ENCODE results near the gene LILRB3.
A peak's percentile ranks its signal among the peaks of the same experiment; 100 is the strongest.
"Not testable (repeated sequence)": the region's sequence is repeated elsewhere in the genome, so short reads cannot be mapped to it uniquely, and the experiment has no call there.

Gene LILRB3

DNA sequence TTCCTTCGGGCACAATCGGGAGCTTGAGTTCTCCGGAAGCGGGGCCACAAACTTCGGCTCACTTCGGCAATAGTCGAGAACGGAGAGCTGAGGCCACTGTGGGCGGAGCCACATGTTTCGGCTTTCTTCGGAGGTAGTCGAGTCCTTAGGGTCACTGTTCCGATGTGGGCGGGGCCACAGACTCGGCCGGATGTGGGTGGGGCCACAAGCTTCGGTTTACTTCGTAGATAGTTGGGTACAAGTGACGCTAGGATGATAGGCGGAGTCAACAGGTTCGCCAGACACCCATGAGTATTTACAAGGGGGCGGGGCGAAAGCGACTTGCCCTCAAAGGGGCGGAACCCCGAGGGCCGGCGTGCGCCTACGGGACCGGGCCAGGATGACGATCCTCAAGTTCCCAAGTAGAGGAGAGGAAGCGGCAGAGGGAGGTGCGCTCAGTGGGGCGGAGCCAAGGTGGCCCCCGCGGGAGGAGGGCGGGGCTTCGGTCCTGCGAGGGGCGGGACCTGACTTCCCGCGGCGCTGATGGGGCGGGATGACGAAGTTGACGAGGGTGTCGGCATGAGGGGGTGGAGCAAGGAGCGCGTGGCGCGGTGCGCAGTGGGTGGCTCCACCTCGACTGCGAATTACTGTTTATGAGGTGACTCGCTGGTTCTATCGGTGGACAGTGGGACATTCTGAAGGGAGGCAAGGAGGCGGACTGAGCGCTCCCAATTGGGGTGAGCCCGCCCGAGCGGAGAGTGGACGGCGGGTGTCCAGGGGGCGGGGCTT lies 32.9 kb downstream of the LILRB3 start:
- H3K4me1 ChIP-seq: peaks cover 36% of the 10 kb centered on the region

GRCh38 chr19:54189145-54189734 lies 33.6 kb downstream of the LILRB3 start, which contains the start of gene MBOAT7:
Gene MBOAT7 (minus strand): TSS chr19:54189580. CDS start chr19:54188508, 1,072 bp downstream.
- H3K36me3 ChIP-seq: peaks cover 46% of the 10 kb centered on the region
- H3K4me3 ChIP-seq: peak within 1 kb of the TSS; percentile 81
- peaks cover 36% of the 10 kb centered on the region for H3K4me1 ChIP-seq
- H3K4me2 ChIP-seq: peak within 1 kb of the TSS; percentile 99
- TF ChIP-seq Cebpa-rat (IDR thresholded peaks at IDR 0.05): no peak
- no peaks in the 10 kb centered on the region for H3K27me3 ChIP-seq
- H3K27ac ChIP-seq: peak within 1 kb of the TSS; percentile 95
- H4K20me1 ChIP-seq: peaks cover 27% of the 10 kb centered on the region
- peak within 1 kb of the TSS; percentile 89 for H3K9ac ChIP-seq
- H3K9me3 ChIP-seq: no peaks in the 10 kb centered on the region

More for the DNA sequence above, 32.9 kb downstream of the LILRB3 start:
- peak overlapping the region; percentile 81 for H3K4me3 ChIP-seq
- peak overlapping the region; percentile 64; the same call in 1 of the 2 replicates for H3K4me2 ChIP-seq
- peak overlapping the region; percentile 95 for H3K27ac ChIP-seq
- H3K9ac ChIP-seq: peak overlapping the region; percentile 89
- H3K36me3 ChIP-seq: peaks cover 50% of the 10 kb centered on the region
- peaks cover 27% of the 10 kb centered on the region for H4K20me1 ChIP-seq
- no peak for TF ChIP-seq Cebpa-rat (IDR thresholded peaks at IDR 0.05)
- H3K9me3 ChIP-seq: no peaks in the 10 kb centered on the region
- no peaks in the 10 kb centered on the region for H3K27me3 ChIP-seq

DNA sequence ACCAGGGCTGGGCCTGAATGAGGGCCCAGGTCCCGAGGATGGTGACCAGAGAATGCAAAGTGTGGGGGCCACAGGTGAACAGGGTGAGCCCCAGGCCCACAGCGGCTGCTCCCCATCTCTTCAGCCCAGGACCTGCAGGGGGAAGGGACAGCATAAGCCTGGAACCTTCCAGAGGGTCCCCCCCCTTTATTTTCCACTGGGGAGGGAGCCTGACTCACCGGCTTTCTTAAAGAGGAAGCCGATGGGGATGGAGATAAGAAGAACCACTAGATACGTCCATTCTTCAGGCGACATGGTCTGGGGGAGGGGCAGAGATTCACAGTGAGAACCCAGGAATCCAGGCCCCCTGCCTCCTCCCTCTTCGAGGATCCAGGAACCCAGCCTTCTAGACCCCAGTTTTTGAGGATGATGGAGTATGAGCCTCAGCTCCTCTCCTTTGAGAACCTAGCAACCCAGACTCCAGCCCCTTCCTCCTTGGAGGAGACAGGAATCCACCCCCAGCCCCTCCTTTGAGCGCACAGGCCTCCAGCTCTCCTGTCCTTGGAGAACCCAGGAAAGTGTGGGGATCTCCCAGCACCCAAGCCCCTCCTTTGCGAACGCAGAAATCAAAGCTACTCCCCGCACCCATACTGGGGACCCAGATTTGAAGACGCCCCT lies 34.5 kb downstream of the LILRB3 start:
- Histone ChIP-seq H3K27me3 (no peaks in the 10 kb centered on the region), H3K27ac (peak overlapping the region; percentile 89), H3K4me2 (peak overlapping the region; percentile 99), H3K4me1 (peaks cover 36% of the 10 kb centered on the region), H3K4me3 (peak overlapping the region; percentile 78), H3K9me3 (no peaks in the 10 kb centered on the region), H3K36me3 (peaks cover 46% of the 10 kb centered on the region), H4K20me1 (peaks cover 27% of the 10 kb centered on the region), H3K9ac (peak overlapping the region; percentile 89)
- no peak for TF ChIP-seq Cebpa-rat (IDR thresholded peaks at IDR 0.05)

GRCh38 chr19:54186934-54187381 lies 35.8 kb downstream of the LILRB3 start:
- peaks cover 22% of the 10 kb centered on the region for H3K4me1 ChIP-seq
- no peak overlapping the region for H3K4me3 ChIP-seq

DNA sequence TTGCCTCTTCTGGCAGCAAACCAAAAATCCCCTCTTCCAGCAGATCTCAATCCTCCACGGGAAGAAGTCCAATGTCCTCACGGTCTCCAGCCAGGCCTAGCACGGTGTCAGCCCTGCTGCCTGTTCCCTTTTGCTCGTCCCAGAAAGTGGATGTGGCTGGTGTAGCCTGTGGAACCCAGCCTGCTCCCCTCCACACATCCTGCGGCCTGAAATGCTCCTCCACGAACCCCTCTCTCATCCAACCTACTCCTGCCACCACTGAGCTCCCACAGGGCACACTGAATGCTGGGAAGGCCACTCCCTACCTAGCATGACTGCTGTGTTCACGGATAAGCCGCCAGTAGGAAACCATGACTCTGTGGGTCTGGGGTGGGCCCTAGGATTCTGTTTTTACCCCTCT lies 36.5 kb downstream of the LILRB3 start:
- Histone ChIP-seq H3K4me2 (no peak overlapping the region), H4K20me1 (peaks cover 10% of the 10 kb centered on the region)

More at GRCh38 chr19:54186934-54187381, 35.8 kb downstream of the LILRB3 start:
- no peak for TF ChIP-seq Cebpa-rat (IDR thresholded peaks at IDR 0.05)
- peaks cover 46% of the 10 kb centered on the region for H3K36me3 ChIP-seq
- no peaks in the 10 kb centered on the region for H3K27me3 ChIP-seq
- H3K9ac ChIP-seq: peak overlapping the region; percentile 89
- no peaks in the 10 kb centered on the region for H3K9me3 ChIP-seq
- H3K27ac ChIP-seq: peak overlapping the region; percentile 89
- H4K20me1 ChIP-seq: peaks cover 16% of the 10 kb centered on the region
- peak overlapping the region; percentile 99 for H3K4me2 ChIP-seq

DNA sequence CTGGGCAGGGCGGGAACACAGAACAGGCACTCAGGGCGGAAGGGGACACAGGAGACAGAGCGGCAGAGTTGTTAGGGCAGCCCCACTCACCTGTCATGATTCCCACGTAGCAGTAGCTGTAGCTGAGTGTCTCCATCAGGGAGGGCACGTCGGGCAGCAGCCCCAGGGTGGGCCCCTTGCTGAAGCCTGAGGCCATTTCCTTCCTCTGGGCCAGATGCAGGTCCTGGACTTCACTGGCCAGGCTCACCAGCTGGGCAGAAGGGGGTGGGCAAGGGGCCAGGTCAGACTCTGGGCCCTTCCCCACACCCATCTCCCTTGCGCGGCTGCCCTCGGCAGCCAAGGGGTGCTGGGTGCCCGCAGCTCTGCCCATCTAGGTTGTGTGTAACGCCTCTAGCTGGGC lies 39.4 kb downstream of the LILRB3 start:
- H3K36me3 ChIP-seq: peaks cover 62% of the 10 kb centered on the region
- no peak overlapping the region for H3K27ac ChIP-seq
- no peak overlapping the region for H3K4me3 ChIP-seq
- no peaks in the 10 kb centered on the region for H3K27me3 ChIP-seq
- no peak overlapping the region for H3K4me2 ChIP-seq
- no peak overlapping the region for H3K9ac ChIP-seq
- H3K9me3 ChIP-seq: no peaks in the 10 kb centered on the region
- H3K4me1 ChIP-seq: peaks cover 41% of the 10 kb centered on the region
- no peak for TF ChIP-seq Cebpa-rat (IDR thresholded peaks at IDR 0.05)
- peaks cover 26% of the 10 kb centered on the region for H4K20me1 ChIP-seq

More for the DNA sequence above, 36.5 kb downstream of the LILRB3 start:
- no peaks in the 10 kb centered on the region for H3K27me3 ChIP-seq
- H3K9me3 ChIP-seq: no peaks in the 10 kb centered on the region
- H3K9ac ChIP-seq: 0 out of 2 replicates have a peak overlapping the region, but pooled peaks have one; percentile 89
- peaks cover 20% of the 10 kb centered on the region for H3K4me1 ChIP-seq
- no peak overlapping the region for H3K4me3 ChIP-seq
- peaks cover 46% of the 10 kb centered on the region for H3K36me3 ChIP-seq
- H3K27ac ChIP-seq: peak overlapping the region; percentile 89
- no peak for TF ChIP-seq Cebpa-rat (IDR thresholded peaks at IDR 0.05)

- Histone ChIP-seq H4K20me1 (peaks cover 18% of the 10 kb centered on the region), H3K36me3 (peaks cover 67% of the 10 kb centered on the region), H3K4me1 (peaks cover 31% of the 10 kb centered on the region)
- H3K27me3 ChIP-seq, H3K9me3 ChIP-seq, H3K27ac ChIP-seq, H3K4me3 ChIP-seq, H3K9ac ChIP-seq, H3K4me2 ChIP-seq: not testable (repeated sequence)
Observed at GRCh38 chr19:54181894-54182293, 40.9 kb downstream of the LILRB3 start.

DNA sequence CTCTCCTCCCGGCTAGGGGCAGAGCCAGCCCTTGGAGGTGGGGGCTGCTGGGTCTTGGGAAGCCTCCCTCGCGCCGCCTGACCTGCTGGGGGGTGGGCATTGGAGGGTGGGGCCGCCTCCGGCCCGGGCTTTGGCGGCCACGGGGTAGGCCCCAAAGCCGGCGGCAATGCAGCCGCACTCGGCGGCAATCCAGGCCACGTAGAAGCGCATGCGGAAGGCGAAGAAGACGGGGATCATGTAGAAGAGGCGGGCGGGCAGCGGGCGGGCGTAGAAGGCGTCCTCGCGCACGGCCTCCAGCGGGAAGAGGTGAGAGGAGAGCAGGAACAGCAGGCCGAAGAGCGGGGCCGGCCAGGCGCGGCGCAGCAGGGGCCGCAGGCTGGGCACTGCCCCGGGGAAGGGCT lies 42.1 kb downstream of the LILRB3 start:
- peaks cover 68% of the 10 kb centered on the region for H3K36me3 ChIP-seq
- H3K27ac ChIP-seq: 0 out of 2 replicates have a peak overlapping the region, but pooled peaks have one; percentile 30

DNA sequence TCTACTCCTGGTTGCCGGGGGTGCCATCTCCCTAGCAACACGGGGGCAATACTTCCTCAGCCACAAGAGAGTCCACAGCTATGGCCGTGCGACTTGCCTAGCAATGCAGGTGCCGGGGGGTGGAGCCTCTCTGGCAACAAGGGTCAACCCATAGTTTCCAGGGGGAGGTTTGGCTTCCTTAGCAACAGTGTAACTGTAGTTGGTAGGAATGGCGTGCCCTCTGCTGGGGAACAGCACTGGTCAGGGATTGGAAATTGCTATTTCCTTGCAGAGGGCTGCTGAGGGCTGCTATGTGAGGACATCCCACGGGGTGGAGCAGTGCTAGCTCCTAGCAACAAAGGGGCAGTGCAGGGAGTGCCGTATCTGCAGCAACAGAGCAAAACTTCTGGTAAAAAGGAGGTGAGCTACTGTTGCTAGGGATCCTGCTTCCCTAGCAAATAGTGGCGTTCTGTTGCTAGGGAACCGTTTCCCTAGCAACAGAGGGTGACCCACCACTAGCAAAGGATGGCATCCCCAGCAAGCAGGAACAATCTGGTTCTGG lies 42.8 kb downstream of the LILRB3 start:
- H3K4me3 ChIP-seq: no peak overlapping the region
- H3K4me2 ChIP-seq: peak overlapping the region; percentile 76
- H3K27ac ChIP-seq: 0 out of 2 replicates have a peak overlapping the region, but pooled peaks have one; percentile 30
- no peak for TF ChIP-seq Cebpa-rat (IDR thresholded peaks at IDR 0.05)
- H3K4me1 ChIP-seq: peaks cover 37% of the 10 kb centered on the region
- H3K36me3 ChIP-seq: peaks cover 68% of the 10 kb centered on the region
- 0 out of 2 replicates have a peak overlapping the region, but pooled peaks have one; percentile 38 for H3K9ac ChIP-seq
- peaks cover 17% of the 10 kb centered on the region for H4K20me1 ChIP-seq
- H3K27me3 ChIP-seq: no peaks in the 10 kb centered on the region
- H3K9me3 ChIP-seq: no peaks in the 10 kb centered on the region

More for the DNA sequence above, 42.1 kb downstream of the LILRB3 start:
- Histone ChIP-seq H3K4me3 (no peak overlapping the region), H3K9me3 (no peaks in the 10 kb centered on the region), H4K20me1 (peaks cover 17% of the 10 kb centered on the region), H3K27me3 (no peaks in the 10 kb centered on the region), H3K9ac (0 out of 2 replicates have a peak overlapping the region, but pooled peaks have one; percentile 38), H3K4me1 (peaks cover 30% of the 10 kb centered on the region), H3K4me2 (peak overlapping the region; percentile 76)
- TF ChIP-seq Cebpa-rat (IDR thresholded peaks at IDR 0.05): no peak

All from BLaER1 (cell line).